Glomerular endothelial cell (primary cell): ENCODE data around the gene DENND1B. TPM values are rescaled to one million over a fixed set of nuclear protein-coding genes. Genes with fewer than 3 reads are reported as not detected.
"Not testable (repeated sequence)": the region's sequence is repeated elsewhere in the genome, so short reads cannot be mapped to it uniquely, and the experiment has no call there.

ENCODE experiments used
- DNase-seq: peaks from one replicate; pipeline ENCODE4 v3.0.0-alpha.2; 2011; ENCODE audit warnings: low read depth, low spot score; ENCODE audit errors: extremely low read depth
- total RNA-seq: library from RNA; depleted of rRNA; stranded (reverse); fragments of >200 nt; gene quantifications from 2 replicates; pipeline ENCODE4 v1.2.3, GENCODE V29; 2015

Gene DENND1B
- total RNA-seq, 1 donor from 2014 or later: 8.2 TPM

DNA sequence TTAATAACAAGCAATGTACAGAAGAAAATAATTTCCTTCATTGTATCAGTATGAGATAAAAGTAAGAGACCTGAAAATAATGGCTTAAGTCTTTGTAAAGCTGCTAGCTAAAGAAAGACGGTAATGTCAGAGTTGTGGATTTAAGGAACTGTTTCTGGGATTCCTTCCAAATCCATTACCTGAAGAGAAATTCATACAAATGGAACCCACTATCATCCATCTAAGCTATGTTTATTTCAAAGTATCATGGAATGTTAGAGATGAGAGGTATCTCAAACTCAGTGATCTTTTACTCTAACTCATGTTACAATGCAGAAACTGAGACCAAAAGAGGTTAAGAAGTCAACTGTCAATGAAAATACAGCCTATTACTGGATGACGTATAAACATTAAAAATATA is 197.7 kb downstream of the DENND1B start:
- DNase-seq: no peak

DNA sequence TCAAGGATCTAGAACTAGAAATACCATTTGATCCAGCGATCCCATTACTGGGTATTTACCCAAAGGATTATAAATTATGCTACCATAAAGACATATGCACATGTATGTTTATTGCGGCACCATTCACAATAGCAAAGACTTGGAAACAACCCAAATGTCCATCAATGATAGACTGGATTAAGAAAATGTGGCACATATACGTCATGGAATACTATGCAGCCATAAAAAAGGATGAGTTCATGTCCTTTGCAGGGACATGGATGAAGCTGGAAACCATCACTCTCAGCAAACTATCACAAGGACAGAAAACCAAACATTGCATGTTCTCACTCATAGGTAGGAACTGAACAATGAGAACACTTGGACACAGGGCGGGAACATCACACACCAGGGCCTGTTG is 199.7 kb downstream of the DENND1B start:
- DNase-seq: not testable (repeated sequence)

DNA sequence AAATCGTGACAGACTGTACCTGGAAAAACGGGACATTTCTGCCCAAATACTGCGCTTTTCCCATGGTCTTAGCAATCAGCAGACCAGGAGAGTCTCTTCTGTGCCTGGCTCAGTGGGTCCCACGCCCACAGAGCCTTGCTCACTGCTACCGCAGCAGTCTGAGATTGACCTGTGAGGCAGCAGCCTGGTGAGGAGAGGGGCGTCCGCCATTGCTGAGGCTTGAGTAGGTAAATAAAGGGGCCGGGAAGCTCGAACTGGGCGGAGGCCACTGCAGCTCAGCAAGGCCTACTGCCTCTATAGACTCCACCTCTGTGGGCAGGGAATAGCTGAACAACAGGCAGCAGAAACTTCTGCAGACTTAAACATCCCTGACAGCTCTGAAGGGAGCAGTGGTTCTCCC is 203.1 kb downstream of the DENND1B start:
- no peak for DNase-seq

DNA sequence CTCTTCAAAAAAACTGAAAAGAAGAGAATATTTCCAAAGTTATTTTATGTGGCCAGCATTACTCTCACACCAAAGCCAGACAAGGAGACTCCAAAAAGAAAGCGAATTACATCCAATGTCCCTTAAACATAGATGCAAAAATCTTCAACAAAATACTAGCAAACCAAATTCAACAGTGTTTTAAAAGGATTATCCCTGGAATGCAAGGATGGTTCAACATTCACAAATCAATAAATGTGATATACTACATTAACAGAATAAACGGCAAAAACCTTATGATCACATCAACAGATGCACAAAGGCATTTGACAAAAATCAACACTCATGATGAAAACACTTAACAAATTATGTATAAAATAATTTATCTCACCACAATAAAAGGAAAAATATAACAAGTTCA is 207.8 kb downstream of the DENND1B start:
- DNase-seq: no peak

- DNase-seq: no peak
Observed at GRCh38 chr1:197561041-197561440, 214.2 kb downstream of the DENND1B start.

GRCh38 chr1:197559655-197560054 is 215.6 kb downstream of the DENND1B start:
- no peak for DNase-seq

DNA sequence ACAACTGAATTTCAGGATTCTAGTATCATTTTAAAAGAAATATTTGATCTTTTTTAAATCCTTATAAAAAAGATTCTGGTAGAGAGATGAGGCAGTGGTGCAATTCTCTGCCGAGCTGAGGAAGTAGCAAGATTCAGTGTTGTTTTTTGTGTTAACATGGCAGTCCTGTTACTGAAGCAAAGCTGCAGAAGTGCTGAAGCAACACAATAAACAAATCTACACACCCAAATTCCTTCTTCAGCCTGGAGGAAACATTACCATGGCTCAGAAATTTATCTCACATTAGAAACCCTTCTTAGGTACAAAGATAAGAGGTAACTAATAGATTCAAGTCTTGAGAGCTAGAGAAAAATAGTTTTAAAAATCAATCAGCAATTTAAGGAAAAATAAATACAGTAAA is 216.0 kb downstream of the DENND1B start:
- no peak for DNase-seq

DNA sequence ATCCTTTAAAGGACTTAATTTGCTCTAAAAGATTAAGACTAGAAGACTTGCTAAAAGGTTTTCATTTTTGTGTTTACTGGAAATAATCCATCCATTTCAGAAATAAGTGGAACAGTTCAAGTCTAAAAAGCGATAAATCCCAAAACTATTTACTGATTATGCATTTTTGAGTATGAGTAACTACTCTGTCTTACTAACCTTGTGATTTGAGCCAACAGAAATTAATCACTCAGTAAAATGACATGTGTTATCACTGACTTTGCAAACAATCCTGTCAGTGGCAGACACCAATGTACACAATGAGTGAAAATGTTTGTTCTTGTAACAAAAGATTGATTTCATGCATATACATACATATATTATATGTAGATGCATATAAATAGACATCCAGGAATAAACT is 218.0 kb downstream of the DENND1B start:
- no peak for DNase-seq

- no peak for DNase-seq
Observed at GRCh38 chr1:197553281-197553680, 222.0 kb downstream of the DENND1B start.

GRCh38 chr1:197546989-197547388 is 228.3 kb downstream of the DENND1B start:
- DNase-seq: no peak

GRCh38 chr1:197544553-197544952 is 230.7 kb downstream of the DENND1B start:
- DNase-seq: no peak

DNA sequence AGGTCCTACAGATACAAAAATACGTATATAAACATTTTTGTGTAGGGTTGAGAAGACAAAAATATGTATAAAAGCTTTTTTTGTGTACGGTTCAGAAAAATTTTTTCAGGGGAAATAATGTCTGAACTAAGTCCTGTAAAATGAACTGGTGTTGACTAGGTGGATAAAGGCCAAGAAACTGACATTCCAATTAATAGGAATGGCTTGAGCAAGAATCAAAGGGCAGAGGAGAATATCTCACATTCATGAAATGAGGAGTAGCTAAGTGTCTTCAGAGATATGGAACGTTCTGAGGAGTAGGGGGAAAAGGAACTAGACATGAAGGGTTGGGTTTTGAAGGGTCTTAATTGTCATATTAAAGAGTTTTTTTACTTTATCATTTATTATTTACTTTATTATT is 231.2 kb downstream of the DENND1B start:
- no peak for DNase-seq

GRCh38 chr1:197541411-197541810 is 233.9 kb downstream of the DENND1B start:
- no peak for DNase-seq

DNA sequence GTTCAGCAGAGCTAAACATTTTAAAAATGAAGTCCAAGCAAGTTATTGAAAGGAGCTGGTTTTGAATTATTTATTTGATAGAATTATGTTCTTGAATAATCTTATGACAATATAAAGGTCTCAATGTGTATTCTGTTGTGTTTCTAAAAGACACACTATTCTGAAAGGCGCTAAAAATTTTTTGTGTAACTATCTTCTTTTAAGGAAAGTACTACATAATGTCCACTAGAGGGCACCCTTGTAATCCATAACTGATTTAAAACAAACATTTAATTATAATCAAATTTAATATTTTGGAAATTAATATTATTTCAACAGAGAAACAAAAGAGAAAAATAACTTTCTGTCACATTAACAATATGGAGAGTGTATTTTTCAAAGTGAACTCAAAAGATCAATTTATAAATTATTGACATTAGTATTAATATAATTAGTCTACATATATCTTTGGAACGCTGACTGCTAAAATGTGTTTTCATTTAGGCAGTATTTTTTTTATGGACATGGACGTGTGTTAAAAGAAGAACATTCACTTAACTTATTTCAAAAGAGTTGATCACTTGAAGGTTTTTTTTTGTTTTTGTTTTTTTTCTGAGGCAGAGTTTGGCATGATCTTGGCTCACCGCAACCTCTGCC is 248.4 kb downstream of the DENND1B start:
- DNase-seq: peak; percentile 14

DNA sequence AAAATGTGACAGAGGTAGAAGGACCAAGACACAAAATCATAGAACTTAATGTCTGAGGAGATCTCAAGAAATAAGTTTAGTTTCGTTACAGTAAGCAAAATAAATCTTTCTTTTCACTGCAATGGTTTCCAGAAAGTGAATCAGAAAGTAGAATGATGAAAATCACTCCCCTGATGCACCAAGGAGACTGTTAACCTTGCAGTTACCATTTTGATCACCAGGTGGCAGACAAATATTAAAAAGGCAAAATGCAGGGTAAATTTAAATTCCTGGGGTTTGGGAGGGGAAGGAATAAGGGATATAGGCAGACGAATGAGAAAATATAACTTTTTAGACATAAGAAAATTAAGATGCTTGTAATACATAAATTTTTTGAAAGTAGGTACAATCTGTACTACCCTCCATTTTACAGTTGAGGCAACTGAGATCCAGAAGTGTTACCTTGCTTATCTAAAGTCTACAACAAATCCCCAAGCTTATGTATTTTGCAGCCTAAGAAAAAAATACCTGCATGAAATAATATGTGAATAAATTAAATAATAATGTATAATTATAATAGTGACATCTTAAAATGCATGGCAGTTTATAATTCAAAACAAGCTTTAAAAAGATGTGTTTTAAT is 254.1 kb downstream of the DENND1B start:
- peak; percentile 10 for DNase-seq

GRCh38 chr1:197519741-197520334 is 255.4 kb downstream of the DENND1B start:
- no peak for DNase-seq

DNA sequence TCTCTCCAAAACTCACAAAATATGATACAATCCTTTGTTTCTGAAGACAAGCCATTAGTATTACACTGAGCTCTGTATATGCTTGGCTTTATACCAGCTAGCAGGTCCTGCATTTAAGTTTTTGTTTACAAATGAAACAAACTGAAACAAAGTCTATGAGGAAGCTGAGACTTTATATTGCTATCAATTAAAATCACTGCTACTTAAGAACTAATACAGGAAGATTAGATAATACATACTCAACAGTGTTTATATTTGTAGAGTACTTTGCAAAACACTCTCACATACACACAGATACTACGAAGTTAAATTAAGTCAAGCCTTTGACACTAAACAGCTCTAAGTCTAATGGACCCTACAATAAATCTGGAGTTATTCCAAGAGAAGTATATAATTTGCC is 259.9 kb downstream of the DENND1B start:
- no peak for DNase-seq

GRCh38 chr1:197510691-197511378 is 264.4 kb downstream of the DENND1B start:
- no peak for DNase-seq

DNA sequence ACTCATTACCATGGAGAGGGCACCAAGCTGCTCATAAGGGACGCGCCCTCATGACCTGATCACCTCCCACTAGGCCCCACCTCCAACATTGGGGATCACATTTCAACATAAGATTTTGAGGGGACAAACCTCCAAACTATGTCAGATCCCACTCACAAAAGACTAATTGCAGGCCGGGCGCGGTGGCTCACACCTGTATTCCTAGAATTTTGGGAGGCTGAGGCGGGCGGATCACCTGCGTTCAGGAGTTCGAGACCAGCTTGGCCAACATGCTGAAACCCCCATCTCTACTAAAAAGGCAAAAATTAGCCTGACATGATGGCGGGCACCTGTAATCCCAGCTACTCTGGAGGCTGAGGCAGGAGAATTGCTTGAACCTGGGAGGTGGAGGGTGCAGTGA is 278.6 kb downstream of the DENND1B start:
- no peak for DNase-seq

GRCh38 chr1:197491505-197491904 is 283.8 kb downstream of the DENND1B start:
- DNase-seq: not testable (repeated sequence)

DNA sequence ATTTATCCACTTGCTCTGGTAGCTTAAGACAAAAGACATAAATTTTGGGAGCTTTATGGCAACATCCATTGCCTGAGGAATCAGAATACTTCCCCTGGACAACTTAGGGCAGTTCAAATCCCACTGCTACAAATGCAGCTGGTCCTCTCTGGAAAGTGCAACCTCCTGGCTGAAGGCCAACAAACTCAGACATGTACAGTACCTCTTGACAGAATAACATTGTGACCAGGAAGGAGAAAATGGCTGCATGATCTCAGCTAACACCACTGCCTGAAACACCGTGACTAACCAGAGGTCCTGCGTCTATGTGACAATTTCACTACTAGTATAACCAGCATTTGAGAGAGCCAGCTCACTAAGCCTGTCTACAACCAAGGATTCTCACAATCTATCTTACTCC is 288.3 kb downstream of the DENND1B start:
- DNase-seq: no peak

DNA sequence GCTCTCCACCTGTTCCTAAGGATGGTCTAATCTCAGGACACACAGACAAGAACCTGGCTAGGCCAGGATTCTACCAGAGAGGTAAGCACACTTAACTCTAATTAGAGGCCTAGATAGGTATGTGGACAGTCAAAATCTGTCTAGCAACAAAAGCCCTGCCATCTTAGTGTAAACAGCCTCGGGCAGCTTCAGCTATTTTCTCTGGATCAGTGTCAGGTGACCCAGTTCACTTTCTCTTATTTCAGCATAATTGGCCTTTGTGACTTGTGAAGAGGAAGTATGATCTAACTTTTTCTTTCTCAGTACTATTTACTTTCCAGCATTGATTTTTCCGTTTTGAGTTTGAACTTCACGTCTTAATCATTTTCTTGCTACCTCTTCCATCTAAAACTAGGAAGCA is 289.5 kb downstream of the DENND1B start:
- no peak for DNase-seq
